ENCODE data around the gene NAGLU. TPM values are rescaled to one million over a fixed set of nuclear protein-coding genes. Genes with fewer than 3 reads are reported as not detected.

Gene NAGLU
- polyA plus RNA-seq, 1 of the 3 experiments (the other 2 are of a cell fraction): 33.9 TPM

DNA sequence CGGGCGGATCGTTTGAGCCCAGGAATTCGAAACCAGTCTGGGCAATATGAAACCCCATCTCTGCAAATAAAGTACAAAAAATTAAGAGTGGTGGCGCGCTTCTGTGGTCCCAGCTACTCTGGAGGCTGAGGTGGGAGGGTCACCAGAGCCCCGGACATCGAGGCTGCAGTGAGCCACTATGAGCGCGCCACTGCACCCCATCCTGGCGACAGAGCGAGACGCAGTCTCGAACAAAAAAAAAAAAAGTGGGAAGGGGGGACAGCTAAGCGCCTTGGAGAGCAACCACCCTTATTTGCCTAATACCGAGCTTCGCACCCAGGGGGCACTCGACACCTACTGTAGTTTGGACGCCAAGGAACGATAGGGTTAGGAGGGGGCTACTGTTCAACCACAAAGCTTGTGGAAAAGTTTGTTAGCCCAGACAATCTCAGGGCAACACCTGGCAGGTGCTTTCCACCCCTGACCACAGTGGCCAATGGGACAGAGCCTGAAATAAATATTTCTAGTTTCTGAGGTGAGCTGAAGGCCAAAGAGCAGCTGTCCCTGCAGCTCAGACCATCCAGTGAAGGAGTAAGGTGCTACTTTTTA is 42.3 kb downstream of the NAGLU start (continued):
- TF ChIP-seq, protein P1, sequence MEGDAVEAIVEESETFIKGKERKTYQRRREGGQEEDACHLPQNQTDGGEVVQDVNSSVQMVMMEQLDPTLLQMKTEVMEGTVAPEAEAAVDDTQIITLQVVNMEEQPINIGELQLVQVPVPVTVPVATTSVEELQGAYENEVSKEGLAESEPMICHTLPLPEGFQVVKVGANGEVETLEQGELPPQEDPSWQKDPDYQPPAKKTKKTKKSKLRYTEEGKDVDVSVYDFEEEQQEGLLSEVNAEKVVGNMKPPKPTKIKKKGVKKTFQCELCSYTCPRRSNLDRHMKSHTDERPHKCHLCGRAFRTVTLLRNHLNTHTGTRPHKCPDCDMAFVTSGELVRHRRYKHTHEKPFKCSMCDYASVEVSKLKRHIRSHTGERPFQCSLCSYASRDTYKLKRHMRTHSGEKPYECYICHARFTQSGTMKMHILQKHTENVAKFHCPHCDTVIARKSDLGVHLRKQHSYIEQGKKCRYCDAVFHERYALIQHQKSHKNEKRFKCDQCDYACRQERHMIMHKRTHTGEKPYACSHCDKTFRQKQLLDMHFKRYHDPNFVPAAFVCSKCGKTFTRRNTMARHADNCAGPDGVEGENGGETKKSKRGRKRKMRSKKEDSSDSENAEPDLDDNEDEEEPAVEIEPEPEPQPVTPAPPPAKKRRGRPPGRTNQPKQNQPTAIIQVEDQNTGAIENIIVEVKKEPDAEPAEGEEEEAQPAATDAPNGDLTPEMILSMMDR (IDR thresholded peaks at IDR 0.05): peak; percentile 79
- TF ChIP-seq NFIC (IDR thresholded peaks at IDR 0.05; ENCODE audit: borderline replicate concordance) (no peak), MEF2A (IDR thresholded peaks at IDR 0.05; ENCODE audit: borderline replicate concordance, low read depth) (no peak), EP300 (IDR thresholded peaks at IDR 0.05; ENCODE audit: borderline replicate concordance in 1 of 2, low read depth in 1 of 2, low read length in 1 of 2) (no peak), TEAD4 (IDR thresholded peaks at IDR 0.05; ENCODE audit: borderline replicate concordance, insufficient read depth) (no peak), RXRA (IDR thresholded peaks at IDR 0.05; ENCODE audit: borderline replicate concordance, low read depth) (no peak)
- TF ChIP-seq, protein P2, sequence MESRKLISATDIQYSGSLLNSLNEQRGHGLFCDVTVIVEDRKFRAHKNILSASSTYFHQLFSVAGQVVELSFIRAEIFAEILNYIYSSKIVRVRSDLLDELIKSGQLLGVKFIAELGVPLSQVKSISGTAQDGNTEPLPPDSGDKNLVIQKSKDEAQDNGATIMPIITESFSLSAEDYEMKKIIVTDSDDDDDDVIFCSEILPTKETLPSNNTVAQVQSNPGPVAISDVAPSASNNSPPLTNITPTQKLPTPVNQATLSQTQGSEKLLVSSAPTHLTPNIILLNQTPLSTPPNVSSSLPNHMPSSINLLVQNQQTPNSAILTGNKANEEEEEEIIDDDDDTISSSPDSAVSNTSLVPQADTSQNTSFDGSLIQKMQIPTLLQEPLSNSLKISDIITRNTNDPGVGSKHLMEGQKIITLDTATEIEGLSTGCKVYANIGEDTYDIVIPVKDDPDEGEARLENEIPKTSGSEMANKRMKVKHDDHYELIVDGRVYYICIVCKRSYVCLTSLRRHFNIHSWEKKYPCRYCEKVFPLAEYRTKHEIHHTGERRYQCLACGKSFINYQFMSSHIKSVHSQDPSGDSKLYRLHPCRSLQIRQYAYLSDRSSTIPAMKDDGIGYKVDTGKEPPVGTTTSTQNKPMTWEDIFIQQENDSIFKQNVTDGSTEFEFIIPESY (IDR thresholded peaks at IDR 0.05; ENCODE audit: borderline replicate concordance, low read depth): no peak

GRCh38 chr17:42579794-42580551 is 43.9 kb downstream of the NAGLU start:
- peaks cover 21 to 34% of the 10 kb centered on the region in 2 experiments for H3K36me3 ChIP-seq (replicated peaks in 1 of 2; ENCODE audit: control insufficient read depth in 1 of 2, insufficient read depth in 2 of 2, low read length in 1 of 2)
- POLR2A ChIA-PET: interaction anchor here (1.0 to 3.0 kb wide), 3 partner anchors 14 to 103 kb away, joined by 3 to 16 read pairs (median 4); partner anchors contain the start of gene CNTNAP1
- no peaks in the 10 kb centered on the region for H3K27me3 ChIP-seq (ENCODE audit: insufficient read depth)
- H3K4me1 ChIP-seq (ENCODE audit: control insufficient read depth in 1 of 2, insufficient read depth in 2 of 2, low read depth in 1 of 2, low read length in 1 of 2): peaks cover 7 to 8% of the 10 kb centered on the region in 2 experiments; a peak in 2 of 4 replicates
- H3K4me3 ChIP-seq (ENCODE audit: low read depth in 2 of 2, low read length in 1 of 2): no peak overlapping the region
- no peak overlapping the region; a peak in 1 of 4 replicates for H3K27ac ChIP-seq (ENCODE audit: low read depth in 2 of 2, low read length in 1 of 2)
- no peaks in the 10 kb centered on the region for H4K20me1 ChIP-seq (ENCODE audit: insufficient read depth)
- H3K9me3 ChIP-seq: no peaks in the 10 kb centered on the region
- WGBS (ENCODE audit: low lambda C conversion rate): 70% methylated on average over 2 of the region's 2 CpGs
- H3F3A ChIP-seq (replicated peaks; ENCODE audit: insufficient read depth): peaks cover 36% of the 10 kb centered on the region
- H3K9me2 ChIP-seq: no peaks in the 10 kb centered on the region
- no peak overlapping the region for H2AFZ ChIP-seq (ENCODE audit: low read depth)
- CTCF ChIA-PET: interaction anchor here (1.2 to 8.3 kb wide), 8 partner anchors 8 to 183 kb away, joined by 4 to 221 read pairs (median 34); partner anchors contain the start of genes CCR10, MLX, PLEKHH3 and TUBG2
- H3K79me2 ChIP-seq (ENCODE audit: insufficient read depth): peaks cover 45% of the 10 kb centered on the region
- no peak for TF ChIP-seq MXI1 (IDR thresholded peaks at IDR 0.05; ENCODE audit: low read depth, low read length)
- TF ChIP-seq CHD2 (IDR thresholded peaks at IDR 0.05; ENCODE audit: low read length, partially characterized antibody): no peak
- TF ChIP-seq POLR2AphosphoS5 (IDR thresholded peaks at IDR 0.05; ENCODE audit: low read depth, low read length): no peak
- TF ChIP-seq, protein P1 (IDR thresholded peaks at IDR 0.05): no peak
- TF ChIP-seq, protein P3, sequence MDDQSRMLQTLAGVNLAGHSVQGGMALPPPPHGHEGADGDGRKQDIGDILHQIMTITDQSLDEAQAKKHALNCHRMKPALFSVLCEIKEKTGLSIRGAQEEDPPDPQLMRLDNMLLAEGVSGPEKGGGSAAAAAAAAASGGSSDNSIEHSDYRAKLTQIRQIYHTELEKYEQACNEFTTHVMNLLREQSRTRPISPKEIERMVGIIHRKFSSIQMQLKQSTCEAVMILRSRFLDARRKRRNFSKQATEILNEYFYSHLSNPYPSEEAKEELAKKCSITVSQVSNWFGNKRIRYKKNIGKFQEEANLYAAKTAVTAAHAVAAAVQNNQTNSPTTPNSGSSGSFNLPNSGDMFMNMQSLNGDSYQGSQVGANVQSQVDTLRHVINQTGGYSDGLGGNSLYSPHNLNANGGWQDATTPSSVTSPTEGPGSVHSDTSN (IDR thresholded peaks at IDR 0.05): no peak
- no peak overlapping the region for H3K4me2 ChIP-seq
- DNase-seq: no peak
- H3K9ac ChIP-seq: no peak overlapping the region
